CD4-positive, alpha-beta T cell treated with Interleukin-2 at 100 ng/mL for 4 hours (primary cell): ENCODE measurements around the gene CDKN3.

Experiments
- DNase-seq: peaks from one replicate; pipeline ENCODE4 v3.0.0-alpha.2; 2020; ENCODE audit warnings: low spot score

Gene CDKN3

GRCh38 chr14:54396493-54397335 lies at the start of gene CDKN3:
Gene CDKN3 (plus strand): TSS chr14:54397007. CDS start chr14:54397069, 62 bp downstream.
- DNase-seq: peak; percentile 98

GRCh38 chr14:54347044-54347443 lies 49.8 kb upstream of the CDKN3 start:
- no peak for DNase-seq

- peak; percentile 35 for DNase-seq
These were observed 48.7 kb upstream of the CDKN3 start for GRCh38 chr14:54348001-54348611.

DNA sequence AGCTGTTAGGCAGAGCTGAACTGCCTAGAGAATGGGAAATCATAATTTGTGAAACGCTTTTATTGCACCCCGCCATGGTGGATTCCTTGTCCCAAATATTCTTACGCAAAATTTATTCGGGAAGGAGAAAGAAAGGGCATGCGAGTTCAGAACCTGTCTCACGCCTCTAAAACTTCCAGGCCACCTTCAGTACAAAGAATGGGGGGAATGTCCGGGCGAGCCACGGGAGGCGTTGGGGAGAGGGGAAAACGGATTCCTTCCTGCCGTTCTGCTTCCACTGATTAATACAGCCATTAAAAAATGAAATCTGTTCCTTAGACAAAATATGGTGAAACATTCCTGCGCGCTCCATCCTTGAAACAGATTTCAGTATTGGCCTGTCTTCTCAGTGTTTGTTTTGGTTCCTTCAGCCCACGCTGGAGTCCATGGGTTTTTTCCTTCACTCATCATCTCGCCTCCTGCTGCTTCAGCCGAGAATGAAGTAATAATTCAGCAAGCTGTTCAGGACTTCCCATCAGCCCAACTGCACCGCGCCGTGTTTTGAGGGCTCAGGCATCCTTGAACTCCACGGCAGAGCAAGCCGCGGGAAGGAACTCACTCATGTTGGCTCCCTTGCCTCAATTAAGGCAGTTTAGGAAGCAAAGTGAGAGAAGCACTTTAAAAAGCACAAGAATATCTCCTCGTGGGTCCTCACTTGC lies 47.7 kb upstream of the CDKN3 start:
- no peak for DNase-seq

- DNase-seq: no peak
These were observed 47.1 kb upstream of the CDKN3 start for GRCh38 chr14:54349713-54350112.

- no peak for DNase-seq
These were observed 46.6 kb upstream of the CDKN3 start for GRCh38 chr14:54350203-54350602.

GRCh38 chr14:54353266-54353665 lies 43.5 kb upstream of the CDKN3 start:
- DNase-seq: no peak

DNA sequence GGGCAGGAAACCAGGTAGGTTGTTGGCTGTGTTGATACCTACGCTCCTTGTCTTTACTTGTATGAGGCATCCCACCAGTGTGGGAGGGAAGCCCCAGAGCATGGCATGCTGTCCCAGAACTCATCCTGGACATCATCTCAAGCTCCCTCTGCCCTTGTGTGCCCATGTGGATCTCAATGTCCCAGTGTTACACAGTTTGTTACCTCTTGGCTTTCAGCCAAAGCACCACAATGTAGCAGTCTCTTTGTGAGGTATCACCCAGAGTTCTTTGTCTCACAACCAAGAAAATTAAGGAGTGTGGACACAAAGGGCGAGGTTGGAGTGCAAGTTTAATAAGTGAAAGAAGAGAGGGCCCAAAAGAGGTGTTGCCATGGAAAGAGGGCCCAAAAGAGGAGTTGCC lies 43.1 kb upstream of the CDKN3 start:
- DNase-seq: no peak

DNA sequence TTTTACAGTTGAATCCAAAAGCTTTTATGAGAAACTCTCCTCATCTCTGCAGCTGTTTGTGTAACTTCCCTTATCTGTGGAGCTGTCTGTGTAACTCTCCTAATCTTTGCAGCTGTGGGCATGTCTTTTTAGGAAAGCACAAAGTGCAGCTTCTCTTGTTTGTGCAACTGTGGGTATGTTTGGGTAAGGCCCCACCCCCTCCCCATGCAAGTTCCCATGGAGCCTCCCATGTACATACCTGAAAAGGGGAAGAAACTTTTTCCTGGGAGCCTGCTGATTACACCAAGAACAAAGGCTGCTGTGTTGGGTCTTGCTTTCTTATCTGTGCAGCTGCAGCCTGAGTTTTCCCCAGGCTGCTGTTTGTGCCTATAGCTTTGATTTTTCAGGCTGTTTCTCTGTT lies 42.7 kb upstream of the CDKN3 start:
- no peak for DNase-seq

- DNase-seq: no peak
These were observed 41.7 kb upstream of the CDKN3 start for GRCh38 chr14:54354968-54355641.

- DNase-seq: no peak
These were observed 41.1 kb upstream of the CDKN3 start for GRCh38 chr14:54355698-54356097.

- no peak for DNase-seq
These were observed 40.6 kb upstream of the CDKN3 start for GRCh38 chr14:54356172-54356571.

- DNase-seq: no peak
These were observed 36.1 kb upstream of the CDKN3 start for GRCh38 chr14:54360667-54361066.

GRCh38 chr14:54362089-54362504 lies 34.7 kb upstream of the CDKN3 start:
- no peak for DNase-seq

GRCh38 chr14:54362759-54363437 lies 33.9 kb upstream of the CDKN3 start:
- no peak for DNase-seq

GRCh38 chr14:54364555-54365415 lies 32.0 kb upstream of the CDKN3 start:
- DNase-seq: no peak

GRCh38 chr14:54366736-54367735 lies 29.8 kb upstream of the CDKN3 start:
- peak; percentile 28 for DNase-seq

DNA sequence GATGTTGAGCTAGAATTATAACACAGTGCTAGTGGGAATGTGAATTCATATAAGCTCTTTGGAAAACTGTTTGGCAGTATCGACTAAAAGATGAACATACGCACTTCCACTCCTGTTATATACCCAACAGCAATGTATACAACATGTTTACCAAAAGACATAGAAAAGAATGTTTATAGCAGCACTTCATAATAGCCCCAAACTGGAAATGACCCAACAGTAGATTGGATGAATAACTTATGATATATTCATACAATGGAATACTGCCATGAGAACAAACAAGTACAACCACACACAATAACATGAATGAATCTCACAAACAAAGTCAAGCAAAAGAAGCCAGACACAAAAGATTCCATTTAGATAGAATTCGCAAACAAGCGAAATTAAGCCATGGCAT lies 28.5 kb upstream of the CDKN3 start:
- no peak for DNase-seq

DNA sequence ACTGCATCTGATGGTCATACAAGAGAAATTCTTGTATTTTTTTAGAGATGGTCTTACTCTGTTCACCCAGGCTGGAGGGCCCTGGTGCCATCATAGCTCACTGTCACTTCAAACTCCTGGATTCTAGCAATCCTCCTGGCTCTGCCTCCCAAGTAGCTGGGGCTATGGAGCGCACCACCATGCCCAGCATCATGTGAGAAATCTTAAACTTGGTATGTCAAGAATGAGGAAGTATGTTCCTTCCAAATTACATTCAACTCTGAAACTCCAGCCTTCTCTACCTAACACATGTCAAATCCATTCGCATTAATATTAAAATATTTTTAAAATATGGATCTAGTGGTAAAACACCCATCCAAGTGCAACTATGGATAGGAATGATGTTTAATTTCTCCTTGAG lies 27.5 kb upstream of the CDKN3 start:
- DNase-seq: no peak
